Activated CD4-positive, alpha-beta T cell treated with anti-CD3 and anti-CD28 coated beads, Interleukin-2, Interleukin-4, amounts not matched to agents 100 ng/mL and 50 ng/mL, durations not matched to agents 16 hours and 8 hours (primary cell): ENCODE data around the gene LRR1.
A peak's percentile ranks its signal among the peaks of the same experiment; 100 is the strongest.
"Not testable (repeated sequence)": the region's sequence is repeated elsewhere in the genome, so short reads cannot be mapped to it uniquely, and the experiment has no call there.

Source experiments
- DNase-seq: peaks from one replicate; pipeline ENCODE4 v3.0.0-alpha.2; 2020; ENCODE audit warnings: low spot score

Gene LRR1

GRCh38 chr14:49623941-49624839, 25.4 kb downstream of the LRR1 start:
- DNase-seq = peak; percentile 48

- DNase-seq = peak; percentile 95
Observed at GRCh38 chr14:49633640-49634546, 35.2 kb downstream of the LRR1 start.

GRCh38 chr14:49634547-49635334, 36.0 kb downstream of the LRR1 start, which contains the start of gene DNAAF2:
DNAAF2 (minus strand) TSS chr14:49635244; CDS start chr14:49635149, 95 bp downstream.
- DNase-seq = peak; percentile 61

GRCh38 chr14:49636866-49637265, 38.1 kb downstream of the LRR1 start:
- DNase-seq = no peak

GRCh38 chr14:49637534-49638078, 38.9 kb downstream of the LRR1 start:
- DNase-seq = no peak

- no peak for DNase-seq
Observed at GRCh38 chr14:49640540-49641417, 42.0 kb downstream of the LRR1 start.

GRCh38 chr14:49641697-49642129, 43.0 kb downstream of the LRR1 start:
- no peak for DNase-seq

GRCh38 chr14:49642163-49642562, 43.4 kb downstream of the LRR1 start:
- no peak for DNase-seq

GRCh38 chr14:49653508-49653907, 54.8 kb downstream of the LRR1 start:
- DNase-seq = no peak

- DNase-seq = no peak
Observed at GRCh38 chr14:49654511-49654910, 55.8 kb downstream of the LRR1 start.

- DNase-seq = not testable (repeated sequence)
Observed at GRCh38 chr14:49657500-49657899, 58.8 kb downstream of the LRR1 start.

- no peak for DNase-seq
Observed at GRCh38 chr14:49659526-49660455, 61.1 kb downstream of the LRR1 start.
